ENCODE measurements around the gene SMCHD1. TPM values are rescaled to one million over a fixed set of nuclear protein-coding genes. Genes with fewer than 3 reads are reported as not detected.
"Not testable (repeated sequence)": the region's sequence is repeated elsewhere in the genome, so short reads cannot be mapped to it uniquely, and the experiment has no call there.

SMCHD1 gene
- total RNA-seq, 4 donors from 2014 or later: 32.8 to 69.6 (median 33.8) TPM

DNA sequence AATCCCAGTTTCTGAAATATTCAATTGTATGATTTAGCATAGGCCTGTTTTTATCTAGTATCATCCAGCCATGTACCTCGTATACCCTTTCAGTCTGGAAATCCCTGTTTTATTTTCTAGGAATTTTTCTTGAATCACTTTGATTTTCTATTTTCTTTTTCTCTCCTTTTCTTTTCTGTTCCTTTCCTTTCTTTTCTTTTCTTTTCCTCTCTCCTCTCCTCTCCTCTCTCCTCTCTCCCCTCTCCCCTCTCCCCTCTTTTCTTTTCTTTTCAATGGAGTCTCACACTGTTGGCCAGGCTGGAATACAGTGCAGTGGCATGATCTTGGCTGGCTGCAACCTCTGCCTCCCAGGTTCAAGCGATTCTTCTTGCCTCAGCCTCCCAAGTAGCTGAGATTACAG lies 63.5 kb downstream of the SMCHD1 start:
- Histone ChIP-seq H3K27ac (no peak overlapping the region), H3K4me1 (peaks cover 0 to under 1% (median 0%) of the 10 kb centered on the region in 3 donors), H3K4me3 (no peak overlapping the region), H3K36me3 (peaks cover 0 to 96% (median 6%) of the 10 kb centered on the region in 3 donors), H3K27me3 (no peaks in the 10 kb centered on the region), H3K9me3 (no peaks in the 10 kb centered on the region)
- no peak for DNase-seq
- whole genome bisulfite sequencing, 2 donors: 88 to 93% methylated on average over 2 of the region's 2 CpGs
- intact Hi-C loops (cut with DNase I): no loop called here
- TF ChIP-seq, protein P1, sequence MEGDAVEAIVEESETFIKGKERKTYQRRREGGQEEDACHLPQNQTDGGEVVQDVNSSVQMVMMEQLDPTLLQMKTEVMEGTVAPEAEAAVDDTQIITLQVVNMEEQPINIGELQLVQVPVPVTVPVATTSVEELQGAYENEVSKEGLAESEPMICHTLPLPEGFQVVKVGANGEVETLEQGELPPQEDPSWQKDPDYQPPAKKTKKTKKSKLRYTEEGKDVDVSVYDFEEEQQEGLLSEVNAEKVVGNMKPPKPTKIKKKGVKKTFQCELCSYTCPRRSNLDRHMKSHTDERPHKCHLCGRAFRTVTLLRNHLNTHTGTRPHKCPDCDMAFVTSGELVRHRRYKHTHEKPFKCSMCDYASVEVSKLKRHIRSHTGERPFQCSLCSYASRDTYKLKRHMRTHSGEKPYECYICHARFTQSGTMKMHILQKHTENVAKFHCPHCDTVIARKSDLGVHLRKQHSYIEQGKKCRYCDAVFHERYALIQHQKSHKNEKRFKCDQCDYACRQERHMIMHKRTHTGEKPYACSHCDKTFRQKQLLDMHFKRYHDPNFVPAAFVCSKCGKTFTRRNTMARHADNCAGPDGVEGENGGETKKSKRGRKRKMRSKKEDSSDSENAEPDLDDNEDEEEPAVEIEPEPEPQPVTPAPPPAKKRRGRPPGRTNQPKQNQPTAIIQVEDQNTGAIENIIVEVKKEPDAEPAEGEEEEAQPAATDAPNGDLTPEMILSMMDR (IDR thresholded peaks at IDR 0.05): no peak
- TF ChIP-seq POLR2A (IDR thresholded peaks at IDR 0.05): no peak

DNA sequence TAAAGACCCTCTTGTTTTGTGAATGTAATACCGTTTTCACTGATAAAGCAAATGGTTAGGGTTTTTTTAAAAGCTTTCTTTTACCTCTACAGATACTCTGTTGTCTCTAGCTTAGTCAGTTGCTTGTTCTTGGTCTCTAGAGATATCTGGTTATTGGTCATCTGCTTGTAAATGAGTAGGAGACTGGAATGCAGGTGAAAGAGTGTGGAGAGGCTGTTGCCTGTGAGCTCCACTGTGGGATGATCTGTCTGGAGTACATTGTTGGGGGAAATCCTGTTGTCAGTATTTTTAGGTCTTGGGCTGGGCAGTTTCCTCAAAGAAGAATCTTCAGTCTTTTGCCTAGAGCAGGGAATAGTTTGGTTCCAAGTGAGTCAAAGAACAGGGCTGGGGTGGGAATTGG lies 67.7 kb downstream of the SMCHD1 start:
- no peaks in the 10 kb centered on the region for H3K4me1 ChIP-seq
- 78 to 100% methylated on average over 1 of the region's 1 CpG for WGBS, 2 donors
- no peaks in the 10 kb centered on the region for H3K27me3 ChIP-seq
- no peak for DNase-seq
- peaks cover 0 to 100% (median 6%) of the 10 kb centered on the region in 3 donors for H3K36me3 ChIP-seq
- no peak overlapping the region for H3K4me3 ChIP-seq
- H3K27ac ChIP-seq: no peak overlapping the region
- H3K9me3 ChIP-seq: no peaks in the 10 kb centered on the region
- intact Hi-C loops (cut with DNase I): no loop called here
- TF ChIP-seq, protein P1 (IDR thresholded peaks at IDR 0.05): no peak
- TF ChIP-seq POLR2A (IDR thresholded peaks at IDR 0.05): no peak

DNA sequence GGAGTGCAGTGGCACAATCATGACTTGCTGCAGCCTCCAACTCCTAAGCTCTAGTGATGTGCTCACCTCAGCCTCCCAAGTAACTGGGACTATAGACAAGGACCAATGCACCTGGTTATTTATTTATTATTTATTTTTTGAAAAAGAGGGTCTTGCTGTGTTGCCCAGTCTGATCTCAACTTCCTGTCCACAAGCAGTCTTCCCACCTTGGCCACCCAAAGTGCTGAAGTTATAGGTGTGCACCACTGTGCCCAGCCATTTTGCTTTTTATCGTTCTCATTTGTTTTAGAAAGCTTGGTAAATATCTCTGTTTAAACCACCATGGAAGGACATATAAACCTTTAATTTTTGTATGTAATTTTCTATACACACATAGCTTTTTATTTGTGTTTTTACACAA lies 74.2 kb downstream of the SMCHD1 start:
- H3K27me3 ChIP-seq: no peaks in the 10 kb centered on the region
- intact Hi-C loops (cut with DNase I): no loop called here
- no peak overlapping the region for H3K4me3 ChIP-seq
- H3K9me3 ChIP-seq: no peaks in the 10 kb centered on the region
- TF ChIP-seq, protein P1 (IDR thresholded peaks at IDR 0.05): no peak
- no peak for TF ChIP-seq POLR2A (IDR thresholded peaks at IDR 0.05)
- 100% methylated on average over 1 of the region's 1 CpG for whole genome bisulfite sequencing, 2 donors
- H3K27ac ChIP-seq: no peak overlapping the region
- H3K36me3 ChIP-seq: peaks cover 0 to 100% (median 16%) of the 10 kb centered on the region in 3 donors
- no peaks in the 10 kb centered on the region for H3K4me1 ChIP-seq
- no peak for DNase-seq

DNA sequence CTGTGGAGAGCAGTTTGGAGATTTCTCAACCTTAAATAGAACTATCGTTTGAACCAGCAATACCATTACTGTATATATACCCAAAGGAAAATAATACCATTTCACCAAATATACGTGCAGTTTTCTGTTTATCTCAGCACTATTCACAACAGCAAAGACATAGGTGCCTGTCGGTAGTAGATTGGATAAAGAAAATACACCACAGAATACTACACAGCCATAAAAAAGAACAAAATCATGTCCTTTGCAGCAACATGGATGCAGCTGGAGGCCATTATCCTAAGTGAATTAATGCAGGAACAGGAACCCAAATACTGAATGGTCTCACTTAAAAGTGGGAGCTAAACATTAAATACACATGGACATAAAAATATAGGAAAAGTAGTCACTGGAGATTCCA lies 81.3 kb downstream of the SMCHD1 start:
- Histone ChIP-seq H3K27ac (no peak overlapping the region), H3K27me3 (no peaks in the 10 kb centered on the region), H3K9me3 (no peaks in the 10 kb centered on the region), H3K36me3 (peaks cover 0 to 98% (median 14%) of the 10 kb centered on the region in 3 donors), H3K4me1 (no peaks in the 10 kb centered on the region), H3K4me3 (no peak overlapping the region)
- TF ChIP-seq, protein P1 (IDR thresholded peaks at IDR 0.05): no peak
- TF ChIP-seq POLR2A (IDR thresholded peaks at IDR 0.05): no peak
- intact Hi-C loops (cut with DNase I): no loop called here
- 71 to 96% methylated on average over 3 of the region's 3 CpGs for WGBS, 2 donors
- no peak for DNase-seq

DNA sequence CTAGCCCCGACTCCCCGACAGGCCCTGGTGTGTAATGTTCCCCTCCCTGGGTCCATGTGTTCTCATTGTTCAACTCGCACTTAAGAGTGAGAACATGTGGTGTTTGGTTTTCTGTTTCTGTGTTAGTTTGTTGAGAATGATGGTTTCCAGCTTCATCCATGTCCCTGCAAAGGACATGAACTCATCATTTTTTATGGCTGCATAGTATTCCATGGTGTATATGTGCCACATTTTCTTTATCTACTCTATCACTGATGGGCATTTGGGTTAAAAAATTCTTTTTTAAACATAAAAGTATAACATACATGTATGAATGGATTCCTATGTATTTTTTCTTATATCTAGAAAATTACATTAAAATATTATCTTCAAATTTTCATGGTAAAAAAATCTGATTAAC lies 84.6 kb downstream of the SMCHD1 start:
- DNase-seq; H3K4me1 ChIP-seq; H3K4me3 ChIP-seq; H3K27ac ChIP-seq; H3K9me3 ChIP-seq; intact Hi-C loops (cut with DNase I); H3K27me3 ChIP-seq: not testable (repeated sequence)
- 96 to 97% methylated on average over 3 of the region's 3 CpGs for WGBS, 2 donors
- peaks cover 0 to 96% (median 0%) of the 10 kb centered on the region in 3 donors for H3K36me3 ChIP-seq

DNA sequence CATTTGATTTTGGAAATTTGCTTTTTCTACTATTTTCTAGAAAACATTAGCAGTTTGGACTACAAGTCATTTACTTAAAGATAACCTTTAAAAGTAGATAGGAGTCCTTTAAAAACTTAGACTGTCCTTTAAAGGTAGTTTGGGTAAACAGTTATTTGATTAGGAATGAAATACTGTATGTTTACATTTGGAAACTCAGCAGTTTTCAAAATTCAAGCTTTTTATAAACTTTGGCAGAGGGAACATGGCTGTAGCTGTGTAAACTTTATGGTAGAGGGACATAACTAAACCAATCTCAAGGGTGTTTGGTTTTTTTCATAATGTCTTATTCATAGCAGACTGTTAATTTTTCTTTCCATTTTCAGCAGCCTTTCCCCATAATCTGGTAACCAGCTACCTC lies 90.7 kb downstream of the SMCHD1 start:
- Histone ChIP-seq H3K4me3 (no peak overlapping the region), H3K27me3 (no peaks in the 10 kb centered on the region), H3K36me3 (peaks cover 0 to 87% (median 0%) of the 10 kb centered on the region in 3 donors), H3K4me1 (peaks cover 0 to 5% (median 0%) of the 10 kb centered on the region in 3 donors), H3K27ac (no peak overlapping the region), H3K9me3 (no peaks in the 10 kb centered on the region)
- DNase-seq: no peak
- intact Hi-C loops (cut with DNase I): no loop called here
- no peak for TF ChIP-seq POLR2A (IDR thresholded peaks at IDR 0.05)
- TF ChIP-seq, protein P1 (IDR thresholded peaks at IDR 0.05): no peak

Data from esophagus squamous epithelium (tissue), 5 donors.